SK-N-SH treated with all-trans-retinoic acid at 6 μM for 48 hours (cell line): ENCODE results near the gene COL15A1.

Experiments
- BACH2 ChIP-seq: fragments of 250-450 bp; sonication (Bioruptor Pico); IDR thresholded peaks from 2 replicates; pipeline ENCODE4 v1.9.0; 2021; ENCODE audit warnings: mild to moderate bottlenecking, borderline replicate concordance
- GLIS3 ChIP-seq: fragments of 250-450 bp; sonication (Bioruptor Pico); IDR thresholded peaks from 2 replicates; pipeline ENCODE4 v1.5.0; 2020; ENCODE audit warnings: mild to moderate bottlenecking, moderate library complexity
- ISL1 ChIP-seq: fragments of 250-450 bp; sonication (Bioruptor Pico); IDR thresholded peaks from 2 replicates; pipeline ENCODE4 v2.1.2; 2022; ENCODE audit warnings: mild to moderate bottlenecking, moderate library complexity
- PATZ1 ChIP-seq: fragments of 250-450 bp; sonication (Bioruptor Pico); IDR thresholded peaks from 2 replicates; pipeline ENCODE4 v1.8.0; 2020; ENCODE audit warnings: mild to moderate bottlenecking, moderate library complexity, borderline replicate concordance
- RARB ChIP-seq: fragments of 250-450 bp; sonication (Bioruptor Pico); IDR thresholded peaks from 2 replicates; pipeline ENCODE4 v1.8.0; 2021; ENCODE audit warnings: mild to moderate bottlenecking, moderate library complexity
- TOX ChIP-seq: fragments of 250-450 bp; sonication (Bioruptor Pico); IDR thresholded peaks from 2 replicates; pipeline ENCODE4 v1.8.0; 2021; ENCODE audit warnings: mild to moderate bottlenecking, moderate library complexity, borderline replicate concordance
- ZC3H10 ChIP-seq: fragments of 250-450 bp; sonication (Bioruptor Pico); IDR thresholded peaks from 2 replicates; pipeline ENCODE4 v1.5.1; 2021; ENCODE audit warnings: mild to moderate bottlenecking, moderate library complexity
- ZFP3 ChIP-seq: fragments of 250-450 bp; sonication (Bioruptor Pico); IDR thresholded peaks from 2 replicates; pipeline ENCODE4 v1.5.0; 2020; ENCODE audit warnings: mild to moderate bottlenecking, moderate library complexity
- ZFP30 ChIP-seq: fragments of 450-650 bp; formaldehyde crosslinking; IDR thresholded peaks from 2 replicates; pipeline ENCODE4 v1.5.0; 2022; ENCODE audit warnings: mild to moderate bottlenecking, moderate library complexity
- ZNF70 ChIP-seq: fragments of 450-650 bp; formaldehyde crosslinking; IDR thresholded peaks from 2 replicates; pipeline ENCODE4 v1.5.0; 2020; ENCODE audit warnings: mild to moderate bottlenecking, moderate library complexity
- TF ChIP-seq, protein P1 (sequence below): fragments of 250-450 bp; sonication (Bioruptor Pico); IDR thresholded peaks from 2 replicates; pipeline ENCODE4 v1.5.1; 2021; ENCODE audit warnings: mild to moderate bottlenecking, moderate library complexity
- TF ChIP-seq, protein P2 (sequence below): fragments of 250-450 bp; sonication (Bioruptor Pico); IDR thresholded peaks from 2 replicates; pipeline ENCODE4 v1.5.1; 2020; ENCODE audit warnings: low read depth, mild to moderate bottlenecking, moderate library complexity

GRCh38 chr9:98992107-98992884 lies 48.6 kb downstream of the COL15A1 start:
- no peak for TF ChIP-seq TOX (CRISPR knock-in tag)
- TF ChIP-seq, protein P1, sequence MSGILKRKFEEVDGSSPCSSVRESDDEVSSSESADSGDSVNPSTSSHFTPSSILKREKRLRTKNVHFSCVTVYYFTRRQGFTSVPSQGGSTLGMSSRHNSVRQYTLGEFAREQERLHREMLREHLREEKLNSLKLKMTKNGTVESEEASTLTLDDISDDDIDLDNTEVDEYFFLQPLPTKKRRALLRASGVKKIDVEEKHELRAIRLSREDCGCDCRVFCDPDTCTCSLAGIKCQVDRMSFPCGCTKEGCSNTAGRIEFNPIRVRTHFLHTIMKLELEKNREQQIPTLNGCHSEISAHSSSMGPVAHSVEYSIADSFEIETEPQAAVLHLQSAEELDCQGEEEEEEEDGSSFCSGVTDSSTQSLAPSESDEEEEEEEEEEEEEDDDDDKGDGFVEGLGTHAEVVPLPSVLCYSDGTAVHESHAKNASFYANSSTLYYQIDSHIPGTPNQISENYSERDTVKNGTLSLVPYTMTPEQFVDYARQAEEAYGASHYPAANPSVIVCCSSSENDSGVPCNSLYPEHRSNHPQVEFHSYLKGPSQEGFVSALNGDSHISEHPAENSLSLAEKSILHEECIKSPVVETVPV, result no peak
- TF ChIP-seq ZFP3, result no peak
- TF ChIP-seq PATZ1 (CRISPR knock-in tag), result no peak
- no peak for TF ChIP-seq ZNF70 (CRISPR knock-in tag)
- no peak for TF ChIP-seq ZFP30
- TF ChIP-seq ISL1, result no peak
- TF ChIP-seq, protein P2, sequence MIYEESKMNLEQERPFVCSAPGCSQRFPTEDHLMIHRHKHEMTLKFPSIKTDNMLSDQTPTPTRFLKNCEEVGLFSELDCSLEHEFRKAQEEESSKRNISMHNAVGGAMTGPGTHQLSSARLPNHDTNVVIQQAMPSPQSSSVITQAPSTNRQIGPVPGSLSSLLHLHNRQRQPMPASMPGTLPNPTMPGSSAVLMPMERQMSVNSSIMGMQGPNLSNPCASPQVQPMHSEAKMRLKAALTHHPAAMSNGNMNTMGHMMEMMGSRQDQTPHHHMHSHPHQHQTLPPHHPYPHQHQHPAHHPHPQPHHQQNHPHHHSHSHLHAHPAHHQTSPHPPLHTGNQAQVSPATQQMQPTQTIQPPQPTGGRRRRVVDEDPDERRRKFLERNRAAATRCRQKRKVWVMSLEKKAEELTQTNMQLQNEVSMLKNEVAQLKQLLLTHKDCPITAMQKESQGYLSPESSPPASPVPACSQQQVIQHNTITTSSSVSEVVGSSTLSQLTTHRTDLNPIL (CRISPR knock-in tag), result no peak
- no peak for TF ChIP-seq GLIS3
- TF ChIP-seq ZC3H10 (CRISPR knock-in tag), result no peak
- TF ChIP-seq BACH2 (CRISPR knock-in tag), result no peak
- no peak for TF ChIP-seq RARB (CRISPR knock-in tag)
